ENCODE data around the gene TMEM175.

DNA sequence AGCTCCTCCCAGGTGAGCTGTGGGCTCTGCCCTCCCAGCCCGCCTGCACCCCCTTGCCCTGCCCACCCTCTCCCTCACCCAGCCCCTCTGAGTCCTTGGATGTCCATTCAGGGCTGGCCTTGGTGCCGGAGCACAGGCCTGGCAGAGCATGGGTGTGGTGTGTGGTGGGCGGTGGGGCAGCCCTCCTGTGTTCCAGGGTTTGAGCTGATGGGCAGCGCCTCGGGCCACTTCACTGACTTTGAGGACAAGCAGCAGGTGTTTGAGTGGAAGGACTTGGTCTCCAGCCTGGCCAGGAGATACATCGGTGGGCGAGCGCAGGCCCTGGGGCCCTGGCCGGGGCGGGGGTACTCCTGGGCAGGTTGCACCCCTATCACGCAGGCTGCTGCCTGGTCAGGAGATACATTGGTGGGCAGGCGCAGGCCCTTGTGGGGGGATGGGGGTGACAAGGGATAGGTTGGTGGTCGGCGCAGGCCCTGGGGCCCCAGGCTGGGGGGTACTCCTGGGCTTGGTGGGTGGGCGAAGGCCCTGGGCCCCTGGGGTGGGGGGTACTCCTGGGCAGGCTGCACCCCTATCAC is 68.5 kb downstream of the TMEM175 start:
- TF ChIP-seq RARB (CRISPR knock-in tag; IDR thresholded peaks at IDR 0.05) (no peak), POU6F1 (CRISPR knock-in tag; IDR thresholded peaks at IDR 0.05; ENCODE audit: borderline replicate concordance, low read depth) (no peak), ARNTL (CRISPR knock-in tag; IDR thresholded peaks at IDR 0.05; ENCODE audit: borderline replicate concordance, low read depth) (no peak), ISL1 (CRISPR knock-in tag; IDR thresholded peaks at IDR 0.05) (no peak), SNAI2 (CRISPR knock-in tag; IDR thresholded peaks at IDR 0.05) (no peak)

Data from SK-N-SH treated with all-trans-retinoic acid at 6 μM for 48 hours (cell line).